Omental fat pad (tissue), 4 donors: Measurements from ENCODE around the gene PCNX4. TPM values are rescaled to one million over a fixed set of nuclear protein-coding genes. Genes with fewer than 3 reads are reported as not detected.
"Not testable (repeated sequence)": the region's sequence is repeated elsewhere in the genome, so short reads cannot be mapped to it uniquely, and the experiment has no call there.

Experiments
- ATAC-seq: fragments of 150-250 bp; one replicate; pipeline ENCODE4 v1.9.1; 2016; ENCODE audit warnings: mild to moderate bottlenecking, moderate library complexity; ENCODE audit not compliant: low FRiP score
- DNase-seq: peaks from one replicate; pipeline ENCODE4 v3.0.0-alpha.2; 2019; ENCODE audit warnings: low spot score
- CTCF ChIP-seq, 3 donors: fragments of 450-650 bp; IDR thresholded peaks; one replicate each; pipeline ENCODE4 v1.5.1; 2016 to 2017; ENCODE audit warnings: antibody characterized with exemption in 3 of 3, mild to moderate bottlenecking in 3 of 3, moderate library complexity in 2 of 3
- total RNA-seq, 4 donors: library from RNA; depleted of rRNA; stranded (reverse); fragments of >200 nt; gene quantifications; one replicate each; pipeline ENCODE4 v1.1.0, GENCODE V29; 2016

The PCNX4 gene
- total RNA-seq, 4 donors from 2014 or later, result 42.3 to 70.5 (median 53.3) TPM

- DNase-seq (no peak), ATAC-seq (no peak)
- no peak for TF ChIP-seq CTCF (IDR thresholded peaks at IDR 0.05)
Observed at GRCh38 chr14:60093080-60093479, 1.4 kb downstream of the PCNX4 start.

GRCh38 chr14:60093606-60094005 lies 1.9 kb downstream of the PCNX4 start:
- no peak for TF ChIP-seq CTCF (IDR thresholded peaks at IDR 0.05)
- DNase-seq, result no peak
- no peak for ATAC-seq

DNA sequence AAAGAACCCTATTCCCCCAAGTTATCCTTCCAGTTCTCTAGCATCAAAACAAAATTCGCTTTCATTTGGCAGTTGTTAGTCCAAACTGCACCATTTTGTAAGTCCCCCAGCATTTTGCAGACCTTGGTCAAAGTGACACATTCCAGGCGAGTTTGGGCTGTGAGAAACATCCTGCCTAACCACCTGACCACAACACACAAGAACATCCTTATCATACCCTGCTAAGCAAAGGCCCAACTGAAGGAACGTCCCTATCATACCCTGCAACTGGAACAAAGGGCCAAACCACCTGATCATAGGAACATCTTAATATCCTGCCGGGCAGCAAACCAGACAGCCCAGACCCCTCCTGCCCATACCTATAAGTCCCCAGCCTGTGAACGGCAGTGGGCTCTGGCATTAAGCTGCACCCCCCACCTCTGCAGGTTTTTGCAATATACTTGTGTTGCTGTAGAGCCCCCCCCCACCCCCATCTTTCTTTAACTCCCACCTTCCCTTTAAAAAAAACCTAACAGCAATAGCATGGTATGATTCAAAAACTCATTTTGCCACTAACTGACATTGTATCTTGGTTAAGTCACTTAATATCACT lies 2.7 kb downstream of the PCNX4 start:
- ATAC-seq, result no peak
- no peak for TF ChIP-seq CTCF (IDR thresholded peaks at IDR 0.05)
- DNase-seq, result no peak

DNA sequence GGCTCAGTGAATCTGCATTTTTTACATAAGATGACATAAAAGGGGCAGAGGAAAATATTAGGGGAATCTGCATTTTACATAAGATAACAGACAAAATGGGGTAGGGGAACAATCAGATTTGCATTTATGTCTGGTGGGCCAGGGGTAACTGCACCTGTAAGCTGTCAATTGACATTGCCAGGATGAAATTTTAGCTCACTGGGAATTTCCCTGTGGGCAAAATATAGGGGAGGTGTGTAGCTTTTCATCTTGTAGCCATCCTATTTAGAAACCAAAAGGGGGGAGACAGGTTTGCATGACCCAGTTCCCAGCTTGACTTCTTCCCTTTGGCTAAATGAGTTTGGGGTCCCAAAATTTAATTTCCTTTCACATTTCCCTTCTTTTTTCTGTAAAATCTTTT lies 3.5 kb downstream of the PCNX4 start:
- DNase-seq, result no peak
- no peak for ATAC-seq
- no peak for TF ChIP-seq CTCF (IDR thresholded peaks at IDR 0.05)

- DNase-seq (no peak), ATAC-seq (no peak)
- no peak for TF ChIP-seq CTCF (IDR thresholded peaks at IDR 0.05)
Observed at GRCh38 chr14:60095781-60096450, 4.2 kb downstream of the PCNX4 start.

- no peak for TF ChIP-seq CTCF (IDR thresholded peaks at IDR 0.05)
- ATAC-seq, result no peak
- no peak for DNase-seq
Observed at GRCh38 chr14:60097974-60098373, 6.3 kb downstream of the PCNX4 start.

DNA sequence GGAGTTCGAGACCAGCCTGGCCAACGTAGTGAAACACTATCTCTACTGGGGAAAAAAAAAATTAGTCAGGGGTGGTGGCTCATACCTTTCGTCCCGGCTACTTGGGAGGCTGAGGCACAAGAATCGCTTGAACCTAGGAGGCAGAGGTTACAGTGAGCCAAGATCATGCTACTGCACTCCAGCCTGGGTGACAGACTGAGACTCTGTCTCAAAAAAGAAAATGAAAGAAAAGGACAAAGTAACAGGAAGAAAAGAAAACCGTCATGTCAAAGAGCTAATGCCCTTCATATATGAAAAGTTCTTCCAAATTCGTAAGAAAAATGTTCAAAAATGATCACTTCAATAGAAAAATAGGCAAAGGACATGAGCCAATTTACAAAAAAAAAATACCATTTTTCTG lies 8.1 kb downstream of the PCNX4 start:
- DNase-seq, ATAC-seq: not testable (repeated sequence)
